ENCODE results near the gene B3GALT5. TPM values are rescaled to one million over a fixed set of nuclear protein-coding genes. Genes with fewer than 3 reads are reported as not detected.

B3GALT5 gene, protein sequence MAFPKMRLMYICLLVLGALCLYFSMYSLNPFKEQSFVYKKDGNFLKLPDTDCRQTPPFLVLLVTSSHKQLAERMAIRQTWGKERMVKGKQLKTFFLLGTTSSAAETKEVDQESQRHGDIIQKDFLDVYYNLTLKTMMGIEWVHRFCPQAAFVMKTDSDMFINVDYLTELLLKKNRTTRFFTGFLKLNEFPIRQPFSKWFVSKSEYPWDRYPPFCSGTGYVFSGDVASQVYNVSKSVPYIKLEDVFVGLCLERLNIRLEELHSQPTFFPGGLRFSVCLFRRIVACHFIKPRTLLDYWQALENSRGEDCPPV
- not detected in 2 replicates for total RNA-seq

DNA sequence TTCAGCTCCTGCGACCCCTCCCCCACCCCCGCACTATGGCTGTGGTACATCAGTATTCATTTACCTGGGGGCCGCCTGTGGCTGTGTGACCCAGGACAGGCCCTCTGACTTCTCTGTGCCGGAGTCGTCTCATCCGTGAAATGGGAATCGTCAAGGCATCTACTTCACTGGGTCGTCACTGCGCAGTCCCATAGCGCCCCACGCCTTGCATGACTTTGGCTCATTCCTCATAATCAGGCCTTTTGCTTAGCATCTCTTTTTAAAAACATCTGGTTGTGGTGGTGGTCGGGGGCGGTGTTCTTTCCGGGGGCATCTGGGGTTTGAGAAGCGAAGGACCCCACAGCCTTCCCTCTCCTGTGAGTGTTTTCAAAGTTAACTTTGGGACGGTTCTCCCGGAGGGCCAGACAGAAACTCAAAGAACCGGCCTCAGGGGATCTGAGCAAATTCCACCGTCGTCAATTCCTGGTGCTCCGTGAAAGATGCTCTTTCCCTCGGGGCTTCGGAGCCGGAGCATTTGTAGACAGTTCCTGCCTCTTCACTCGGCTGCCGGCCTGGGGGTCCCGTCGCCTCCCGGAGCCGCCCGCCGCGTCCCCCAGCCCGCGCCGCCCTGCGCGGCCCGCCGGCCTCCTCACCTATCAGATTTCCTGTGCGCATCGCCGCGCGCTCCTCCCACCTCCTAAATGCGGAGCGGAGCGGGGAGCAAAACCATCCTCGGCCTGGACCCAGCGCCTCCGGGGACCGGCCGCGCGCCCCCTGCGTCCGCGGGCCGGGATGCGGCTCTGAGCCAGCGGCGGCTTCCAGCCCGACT lies at the start of gene B3GALT5:
Gene B3GALT5 (plus strand): TSS at position 708 of the 808 bp plus-strand sequence. CDS start 47,620 bp downstream, outside the sequence.

Other genes starting within 250 kb of the B3GALT5 start
- gene LCA5L, start 167.2 kb upstream of the B3GALT5 start, total RNA-seq, result not detected in 2 replicates
- 3.6 and 5.3 TPM in 2 replicates for gene SH3BGR, start 161.0 kb upstream of the B3GALT5 start, total RNA-seq
- gene IGSF5, start 132.2 kb downstream of the B3GALT5 start, total RNA-seq, result not detected in 2 replicates